GM19397 (cell line): ENCODE data around the gene SFSWAP.
"Not testable (repeated sequence)": the region's sequence is repeated elsewhere in the genome, so short reads cannot be mapped to it uniquely, and the experiment has no call there.

Source experiments
- ATAC-seq: cut with Tn5 transposase; IDR thresholded peaks from one replicate; pipeline ENCODE4 v1.9.1; 2021; ENCODE audit warnings: mild to moderate bottlenecking, moderate library complexity; ENCODE audit not compliant: unreplicated experiment

The SFSWAP gene

GRCh38 chr12:131710464-131711457 is at the start of gene SFSWAP:
TSS of gene SFSWAP (plus strand) at chr12:131711090. CDS start at chr12:131711230, 140 bp downstream.
- peak; percentile 92 for ATAC-seq

- ATAC-seq: not testable (repeated sequence)
Measured at GRCh38 chr12:131661170-131661985, 49.5 kb upstream of the SFSWAP start.

GRCh38 chr12:131661986-131662288 is 49.0 kb upstream of the SFSWAP start:
- ATAC-seq: not testable (repeated sequence)

GRCh38 chr12:131662346-131662745 is 48.5 kb upstream of the SFSWAP start:
- not testable (repeated sequence) for ATAC-seq

- not testable (repeated sequence) for ATAC-seq
Measured at GRCh38 chr12:131665666-131666065, 45.2 kb upstream of the SFSWAP start.

- ATAC-seq: not testable (repeated sequence)
Measured at GRCh38 chr12:131666486-131666885, 44.4 kb upstream of the SFSWAP start.

GRCh38 chr12:131666978-131667601 is 43.8 kb upstream of the SFSWAP start:
- not testable (repeated sequence) for ATAC-seq

GRCh38 chr12:131671276-131671675 is 39.6 kb upstream of the SFSWAP start:
- ATAC-seq: no peak

- ATAC-seq: no peak
Measured at GRCh38 chr12:131671871-131672270, 39.0 kb upstream of the SFSWAP start.

GRCh38 chr12:131672311-131672940 is 38.5 kb upstream of the SFSWAP start:
- no peak for ATAC-seq

- ATAC-seq: no peak
Measured at GRCh38 chr12:131672941-131673887, 37.7 kb upstream of the SFSWAP start.

GRCh38 chr12:131673888-131674257 is 37.0 kb upstream of the SFSWAP start:
- no peak for ATAC-seq

- ATAC-seq: no peak
Measured at GRCh38 chr12:131674373-131674772, 36.5 kb upstream of the SFSWAP start.

GRCh38 chr12:131675126-131676080 is 35.5 kb upstream of the SFSWAP start:
- ATAC-seq: no peak

- ATAC-seq: no peak
Measured at GRCh38 chr12:131676544-131676943, 34.3 kb upstream of the SFSWAP start.

- not testable (repeated sequence) for ATAC-seq
Measured at GRCh38 chr12:131677067-131677466, 33.8 kb upstream of the SFSWAP start.

GRCh38 chr12:131677699-131678098 is 33.2 kb upstream of the SFSWAP start:
- ATAC-seq: no peak

- ATAC-seq: not testable (repeated sequence)
Measured at GRCh38 chr12:131678389-131679181, 32.3 kb upstream of the SFSWAP start.
